K562 (cell line): Measurements from ENCODE around the gene PAF1. TPM values are rescaled to one million over a fixed set of nuclear protein-coding genes. Genes with fewer than 3 reads are reported as not detected.

Experiments used
- E2F3 ChIP-seq: fragments of 250-450 bp; sonication (Bioruptor Pico); IDR thresholded peaks from 2 replicates; pipeline ENCODE4 v1.4.0; 2020; ENCODE audit warnings: mild to moderate bottlenecking
- JUND ChIP-seq, 2 experiments: IDR thresholded peaks; 2 replicates in 1 of 2; 3 replicates in 1 of 2; pipeline ENCODE4 v1.6.1; 2011; ENCODE audit warnings: borderline replicate concordance in 2 of 2, low read depth in 2 of 2, low read length in 2 of 2, improper control_type of control experiment in 1 of 2, missing biosample characterization in 1 of 2, missing genetic modification characterization in 1 of 2, missing genetic modification reagents in 1 of 2
- VEZF1 ChIP-seq: fragments of 200-800 bp; sonication (Bioruptor generic); IDR thresholded peaks from 2 replicates; pipeline ENCODE4 v1.6.1; 2017; ENCODE audit warnings: missing genetic modification characterization, missing compliant biosample characterization
- ZNF76 ChIP-seq: fragments of 250-450 bp; sonication (Bioruptor Pico); IDR thresholded peaks from 2 replicates; pipeline ENCODE4 v1.4.0; 2020; ENCODE audit warnings: mild to moderate bottlenecking, moderate library complexity, borderline replicate concordance
- polyA plus RNA-seq, 8 experiments: library from polyadenylated mRNA; depleted of rRNA in 4 of 8; stranded (reverse) in 5 of 8; unstranded in 3 of 8; fragments of >200 nt; fragmentation: Nextera tagmentation in 2 of 8; fragmentation: Illumina TruSeq in 1 of 8; extraction: Ambion mirVana in 2 of 8; extraction: Trizol in 1 of 8; gene quantifications; 2 replicates each; pipeline versions ENCODE4 v1.2.1 to v1.2.3, GENCODE V29; 2011 to 2014; ENCODE audit warnings: inconsistent platforms in 1 of 8, missing spikeins in 1 of 8
- total RNA-seq, 7 experiments: library from RNA; depleted of rRNA in 6 of 7; stranded (reverse); fragments of >200 nt in 6 of 7; fragmentation: Illumina TruSeq in 2 of 7; extraction: Trizol in 2 of 7; gene quantifications; 2 replicates each; pipeline versions ENCODE4 v1.2.1 to v1.2.3, GENCODE V29; 2011 to 2021; ENCODE audit warnings: low replicate concordance in 1 of 7
- TF ChIP-seq, protein P1 (sequence below): fragments of 450-650 bp; IDR thresholded peaks from 2 replicates; pipeline ENCODE4 v1.6.1; 2016; ENCODE audit warnings: mild to moderate bottlenecking, moderate library complexity
- TF ChIP-seq, protein P2 (sequence below), 2 experiments: IDR thresholded peaks; 2 replicates each; pipeline ENCODE4 v1.6.1; 2011; ENCODE audit warnings: borderline replicate concordance in 1 of 2, control low read depth in 1 of 2, low read depth in 1 of 2, low read length in 1 of 2, mild to moderate bottlenecking in 1 of 2, mixed read lengths in 1 of 2, moderate library complexity in 1 of 2; ENCODE audit not compliant: insufficient read depth in 1 of 2, insufficient read length in 1 of 2, poor library complexity in 1 of 2, severe bottlenecking in 1 of 2; ENCODE audit errors: extremely low read depth in 1 of 2

Gene PAF1
- total and polyA plus RNA-seq, 9 of the 15 experiments (the other 6 are each of a cell fraction or from before 2014, with no cell fraction given), result 1.5 to 45.0 (median 33.8) TPM

DNA sequence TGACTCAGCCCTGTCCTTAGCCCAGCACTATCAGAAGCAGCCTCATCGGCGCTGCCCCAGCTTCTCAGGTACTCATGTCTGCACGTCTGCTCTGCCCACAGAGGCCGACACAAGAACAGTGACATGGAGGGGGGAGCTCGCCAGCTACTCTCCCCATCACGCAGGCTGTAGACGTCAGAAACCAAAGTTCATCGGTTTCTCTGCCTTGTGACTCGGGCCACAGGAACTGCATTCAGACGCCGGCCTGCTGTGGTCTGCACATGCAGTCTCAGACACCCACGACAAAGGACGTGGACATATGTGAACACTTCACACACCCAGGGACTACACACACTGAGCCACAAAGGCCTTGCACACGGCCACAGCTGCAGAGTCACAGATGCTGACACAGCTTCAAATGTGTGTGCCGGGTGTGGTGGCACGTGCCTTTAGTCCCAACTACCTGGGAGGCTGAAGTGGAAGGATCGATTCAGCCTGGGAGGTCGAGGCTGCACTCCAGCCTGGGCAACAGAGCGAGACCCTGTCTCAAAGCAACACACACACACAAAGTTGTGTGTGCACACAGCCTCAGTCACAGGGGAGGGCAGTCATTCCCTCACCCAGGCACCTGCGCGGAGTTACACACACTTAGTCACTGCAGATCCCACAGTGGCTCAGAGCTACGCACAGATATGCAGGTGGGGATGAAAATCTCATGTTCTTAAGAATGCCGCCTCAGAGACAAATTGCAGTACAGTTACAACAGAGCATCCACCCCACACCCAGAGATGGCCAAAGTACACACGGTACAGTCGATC, 10.8 kb upstream of the PAF1 start (continued):
- TF ChIP-seq, protein P1, sequence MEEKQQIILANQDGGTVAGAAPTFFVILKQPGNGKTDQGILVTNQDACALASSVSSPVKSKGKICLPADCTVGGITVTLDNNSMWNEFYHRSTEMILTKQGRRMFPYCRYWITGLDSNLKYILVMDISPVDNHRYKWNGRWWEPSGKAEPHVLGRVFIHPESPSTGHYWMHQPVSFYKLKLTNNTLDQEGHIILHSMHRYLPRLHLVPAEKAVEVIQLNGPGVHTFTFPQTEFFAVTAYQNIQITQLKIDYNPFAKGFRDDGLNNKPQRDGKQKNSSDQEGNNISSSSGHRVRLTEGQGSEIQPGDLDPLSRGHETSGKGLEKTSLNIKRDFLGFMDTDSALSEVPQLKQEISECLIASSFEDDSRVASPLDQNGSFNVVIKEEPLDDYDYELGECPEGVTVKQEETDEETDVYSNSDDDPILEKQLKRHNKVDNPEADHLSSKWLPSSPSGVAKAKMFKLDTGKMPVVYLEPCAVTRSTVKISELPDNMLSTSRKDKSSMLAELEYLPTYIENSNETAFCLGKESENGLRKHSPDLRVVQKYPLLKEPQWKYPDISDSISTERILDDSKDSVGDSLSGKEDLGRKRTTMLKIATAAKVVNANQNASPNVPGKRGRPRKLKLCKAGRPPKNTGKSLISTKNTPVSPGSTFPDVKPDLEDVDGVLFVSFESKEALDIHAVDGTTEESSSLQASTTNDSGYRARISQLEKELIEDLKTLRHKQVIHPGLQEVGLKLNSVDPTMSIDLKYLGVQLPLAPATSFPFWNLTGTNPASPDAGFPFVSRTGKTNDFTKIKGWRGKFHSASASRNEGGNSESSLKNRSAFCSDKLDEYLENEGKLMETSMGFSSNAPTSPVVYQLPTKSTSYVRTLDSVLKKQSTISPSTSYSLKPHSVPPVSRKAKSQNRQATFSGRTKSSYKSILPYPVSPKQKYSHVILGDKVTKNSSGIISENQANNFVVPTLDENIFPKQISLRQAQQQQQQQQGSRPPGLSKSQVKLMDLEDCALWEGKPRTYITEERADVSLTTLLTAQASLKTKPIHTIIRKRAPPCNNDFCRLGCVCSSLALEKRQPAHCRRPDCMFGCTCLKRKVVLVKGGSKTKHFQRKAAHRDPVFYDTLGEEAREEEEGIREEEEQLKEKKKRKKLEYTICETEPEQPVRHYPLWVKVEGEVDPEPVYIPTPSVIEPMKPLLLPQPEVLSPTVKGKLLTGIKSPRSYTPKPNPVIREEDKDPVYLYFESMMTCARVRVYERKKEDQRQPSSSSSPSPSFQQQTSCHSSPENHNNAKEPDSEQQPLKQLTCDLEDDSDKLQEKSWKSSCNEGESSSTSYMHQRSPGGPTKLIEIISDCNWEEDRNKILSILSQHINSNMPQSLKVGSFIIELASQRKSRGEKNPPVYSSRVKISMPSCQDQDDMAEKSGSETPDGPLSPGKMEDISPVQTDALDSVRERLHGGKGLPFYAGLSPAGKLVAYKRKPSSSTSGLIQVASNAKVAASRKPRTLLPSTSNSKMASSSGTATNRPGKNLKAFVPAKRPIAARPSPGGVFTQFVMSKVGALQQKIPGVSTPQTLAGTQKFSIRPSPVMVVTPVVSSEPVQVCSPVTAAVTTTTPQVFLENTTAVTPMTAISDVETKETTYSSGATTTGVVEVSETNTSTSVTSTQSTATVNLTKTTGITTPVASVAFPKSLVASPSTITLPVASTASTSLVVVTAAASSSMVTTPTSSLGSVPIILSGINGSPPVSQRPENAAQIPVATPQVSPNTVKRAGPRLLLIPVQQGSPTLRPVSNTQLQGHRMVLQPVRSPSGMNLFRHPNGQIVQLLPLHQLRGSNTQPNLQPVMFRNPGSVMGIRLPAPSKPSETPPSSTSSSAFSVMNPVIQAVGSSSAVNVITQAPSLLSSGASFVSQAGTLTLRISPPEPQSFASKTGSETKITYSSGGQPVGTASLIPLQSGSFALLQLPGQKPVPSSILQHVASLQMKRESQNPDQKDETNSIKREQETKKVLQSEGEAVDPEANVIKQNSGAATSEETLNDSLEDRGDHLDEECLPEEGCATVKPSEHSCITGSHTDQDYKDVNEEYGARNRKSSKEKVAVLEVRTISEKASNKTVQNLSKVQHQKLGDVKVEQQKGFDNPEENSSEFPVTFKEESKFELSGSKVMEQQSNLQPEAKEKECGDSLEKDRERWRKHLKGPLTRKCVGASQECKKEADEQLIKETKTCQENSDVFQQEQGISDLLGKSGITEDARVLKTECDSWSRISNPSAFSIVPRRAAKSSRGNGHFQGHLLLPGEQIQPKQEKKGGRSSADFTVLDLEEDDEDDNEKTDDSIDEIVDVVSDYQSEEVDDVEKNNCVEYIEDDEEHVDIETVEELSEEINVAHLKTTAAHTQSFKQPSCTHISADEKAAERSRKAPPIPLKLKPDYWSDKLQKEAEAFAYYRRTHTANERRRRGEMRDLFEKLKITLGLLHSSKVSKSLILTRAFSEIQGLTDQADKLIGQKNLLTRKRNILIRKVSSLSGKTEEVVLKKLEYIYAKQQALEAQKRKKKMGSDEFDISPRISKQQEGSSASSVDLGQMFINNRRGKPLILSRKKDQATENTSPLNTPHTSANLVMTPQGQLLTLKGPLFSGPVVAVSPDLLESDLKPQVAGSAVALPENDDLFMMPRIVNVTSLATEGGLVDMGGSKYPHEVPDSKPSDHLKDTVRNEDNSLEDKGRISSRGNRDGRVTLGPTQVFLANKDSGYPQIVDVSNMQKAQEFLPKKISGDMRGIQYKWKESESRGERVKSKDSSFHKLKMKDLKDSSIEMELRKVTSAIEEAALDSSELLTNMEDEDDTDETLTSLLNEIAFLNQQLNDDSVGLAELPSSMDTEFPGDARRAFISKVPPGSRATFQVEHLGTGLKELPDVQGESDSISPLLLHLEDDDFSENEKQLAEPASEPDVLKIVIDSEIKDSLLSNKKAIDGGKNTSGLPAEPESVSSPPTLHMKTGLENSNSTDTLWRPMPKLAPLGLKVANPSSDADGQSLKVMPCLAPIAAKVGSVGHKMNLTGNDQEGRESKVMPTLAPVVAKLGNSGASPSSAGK, result peak; percentile 88
- TF ChIP-seq VEZF1 (peak; percentile 66; the same call in 1 of the 2 replicates), E2F3 (CRISPR knock-in tag) (no peak), ZNF76 (0 out of 2 replicates have a peak, but pooled peaks have one; percentile 26), JUND (IDR thresholded peaks at IDR 0.05; ENCODE audit: borderline replicate concordance, low read depth, low read length) (peak; percentile 89; the same call in 1 of the 2 replicates), JUND (tag; IDR thresholded peaks at IDR 0.05; ENCODE audit: borderline replicate concordance, low read depth, low read length) (no peak)
- TF ChIP-seq, protein P2, sequence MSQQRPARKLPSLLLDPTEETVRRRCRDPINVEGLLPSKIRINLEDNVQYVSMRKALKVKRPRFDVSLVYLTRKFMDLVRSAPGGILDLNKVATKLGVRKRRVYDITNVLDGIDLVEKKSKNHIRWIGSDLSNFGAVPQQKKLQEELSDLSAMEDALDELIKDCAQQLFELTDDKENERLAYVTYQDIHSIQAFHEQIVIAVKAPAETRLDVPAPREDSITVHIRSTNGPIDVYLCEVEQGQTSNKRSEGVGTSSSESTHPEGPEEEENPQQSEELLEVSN (IDR thresholded peaks at IDR 0.05; ENCODE audit: borderline replicate concordance in 1 of 2, extremely low read depth in 1 of 2, insufficient read depth in 1 of 2, insufficient read length in 1 of 2, low read depth in 1 of 2, low read length in 1 of 2, poor library complexity in 1 of 2, severe bottlenecking in 1 of 2), result peak; percentile 70 to 76
